Epithelial cell of esophagus (primary cell): ENCODE results near the gene LCA5L.

Experiments
- DNase-seq: peaks from one replicate; pipeline ENCODE4 v3.0.0; 2010; ENCODE audit warnings: low read depth
- H3K4me3 ChIP-seq: 2 replicates; pipeline ENCODE4 v1.5.1; 2011; ENCODE audit warnings: mild to moderate bottlenecking, low read length, control low read depth
- TF ChIP-seq, protein P1 (sequence below): IDR thresholded peaks from 2 replicates; pipeline ENCODE4 v1.5.1; 2011; ENCODE audit warnings: low read depth, mild to moderate bottlenecking, low read length, control low read depth, inconsistent platforms; ENCODE audit not compliant: insufficient read depth; ENCODE audit errors: missing control alignments

LCA5L gene

DNA sequence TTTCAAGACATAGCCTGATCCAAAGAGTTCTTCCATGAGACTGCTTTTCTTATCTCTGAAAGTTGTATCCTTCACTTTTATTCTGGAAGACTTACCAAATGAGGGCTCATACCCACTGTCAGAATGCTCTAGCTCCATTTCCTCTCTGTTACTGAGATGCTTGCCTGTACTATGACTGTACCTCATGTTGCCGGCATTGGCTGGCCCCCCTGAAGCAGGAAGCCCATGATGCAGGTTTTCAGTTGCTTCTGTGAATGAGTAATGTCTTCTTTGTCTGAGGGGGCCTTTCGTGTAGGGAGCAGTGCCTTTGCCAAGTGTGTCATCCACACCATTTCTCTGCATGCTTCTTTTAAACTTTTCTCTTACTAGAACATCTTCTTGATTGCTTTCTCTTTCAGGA is 39.5 kb downstream of the LCA5L start:
- no peak for DNase-seq
- H3K4me3 ChIP-seq = no peak overlapping the region
- TF ChIP-seq, protein P1, sequence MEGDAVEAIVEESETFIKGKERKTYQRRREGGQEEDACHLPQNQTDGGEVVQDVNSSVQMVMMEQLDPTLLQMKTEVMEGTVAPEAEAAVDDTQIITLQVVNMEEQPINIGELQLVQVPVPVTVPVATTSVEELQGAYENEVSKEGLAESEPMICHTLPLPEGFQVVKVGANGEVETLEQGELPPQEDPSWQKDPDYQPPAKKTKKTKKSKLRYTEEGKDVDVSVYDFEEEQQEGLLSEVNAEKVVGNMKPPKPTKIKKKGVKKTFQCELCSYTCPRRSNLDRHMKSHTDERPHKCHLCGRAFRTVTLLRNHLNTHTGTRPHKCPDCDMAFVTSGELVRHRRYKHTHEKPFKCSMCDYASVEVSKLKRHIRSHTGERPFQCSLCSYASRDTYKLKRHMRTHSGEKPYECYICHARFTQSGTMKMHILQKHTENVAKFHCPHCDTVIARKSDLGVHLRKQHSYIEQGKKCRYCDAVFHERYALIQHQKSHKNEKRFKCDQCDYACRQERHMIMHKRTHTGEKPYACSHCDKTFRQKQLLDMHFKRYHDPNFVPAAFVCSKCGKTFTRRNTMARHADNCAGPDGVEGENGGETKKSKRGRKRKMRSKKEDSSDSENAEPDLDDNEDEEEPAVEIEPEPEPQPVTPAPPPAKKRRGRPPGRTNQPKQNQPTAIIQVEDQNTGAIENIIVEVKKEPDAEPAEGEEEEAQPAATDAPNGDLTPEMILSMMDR = no peak

DNA sequence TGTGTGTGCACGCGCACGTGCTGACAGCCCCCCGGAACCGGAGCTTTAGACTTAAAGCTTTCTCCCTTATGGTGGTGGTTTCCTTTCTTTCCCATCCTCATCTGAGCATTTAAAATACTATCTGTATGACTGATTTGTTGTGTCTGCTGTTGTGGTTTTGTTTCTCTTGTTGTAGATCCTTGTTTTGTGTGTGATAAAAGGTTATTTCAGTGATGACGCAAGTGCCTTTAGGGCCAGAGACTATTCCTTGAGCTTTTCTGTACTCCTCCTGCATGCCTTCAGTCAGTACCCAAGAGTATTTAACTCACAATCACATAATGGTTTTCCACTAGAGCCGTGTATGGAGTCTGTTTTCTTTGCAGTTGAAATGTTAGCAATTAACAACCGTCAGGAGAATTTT is 45.4 kb downstream of the LCA5L start:
- DNase-seq = peak; percentile 34
- no peak overlapping the region for H3K4me3 ChIP-seq
- TF ChIP-seq, protein P1 = no peak

DNA sequence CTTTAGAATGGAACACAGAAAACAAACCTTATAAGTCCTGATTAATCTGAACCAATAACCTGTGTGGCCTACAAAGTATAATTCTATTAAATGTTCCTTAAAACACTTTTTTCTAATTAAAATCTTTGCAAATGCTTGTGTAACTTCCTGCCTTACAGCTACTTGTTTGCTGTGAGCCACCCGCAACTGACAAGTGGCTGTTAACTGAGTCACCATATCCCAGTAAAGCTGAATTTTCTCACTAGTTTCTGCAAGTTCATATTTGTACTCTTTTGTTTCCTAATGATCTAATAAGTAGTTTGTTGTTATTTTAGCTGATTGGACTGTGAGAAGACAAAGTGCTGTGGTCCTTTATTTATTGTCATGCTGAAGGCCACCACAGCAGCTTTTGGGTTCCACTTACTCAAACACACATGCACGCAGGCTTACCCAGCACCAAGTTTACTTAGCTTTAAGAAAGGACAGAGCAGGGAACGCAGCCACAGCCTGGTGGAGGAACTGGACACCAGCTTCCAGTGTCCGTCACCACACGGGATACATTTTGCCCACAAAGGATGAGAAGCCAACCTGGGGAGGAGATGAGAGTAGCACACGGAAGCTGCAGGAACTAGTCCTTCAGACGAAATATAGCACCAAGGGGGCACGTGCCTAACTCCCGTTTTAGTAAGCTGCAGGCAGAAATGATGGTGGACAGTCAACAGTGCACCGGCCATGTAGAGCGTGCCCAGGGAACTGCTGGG is 47.8 kb downstream of the LCA5L start:
- TF ChIP-seq, protein P1 = no peak
- peak; percentile 74 for DNase-seq
- no peak overlapping the region for H3K4me3 ChIP-seq

DNA sequence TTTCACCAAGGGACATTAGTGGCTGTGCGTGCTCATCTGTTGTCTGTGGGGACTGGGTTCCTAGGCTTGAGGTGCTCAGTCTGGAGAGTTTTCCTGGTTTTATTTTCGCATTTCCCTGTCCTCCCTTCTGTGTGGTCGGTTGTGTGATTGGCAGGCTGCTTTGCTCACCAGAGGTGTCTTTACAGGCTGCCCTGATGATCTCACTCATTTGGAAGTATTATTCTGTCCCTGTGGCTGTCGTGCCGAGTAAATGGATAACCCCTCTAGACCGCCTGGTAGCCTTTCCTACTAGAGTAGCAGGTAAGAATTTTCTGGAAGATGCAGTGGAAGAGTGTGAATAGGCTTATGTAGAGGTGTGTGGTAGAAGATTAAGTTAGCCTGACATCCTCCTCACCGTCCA is 52.6 kb downstream of the LCA5L start:
- H3K4me3 ChIP-seq = no peak overlapping the region
- DNase-seq = no peak
- TF ChIP-seq, protein P1 = no peak

DNA sequence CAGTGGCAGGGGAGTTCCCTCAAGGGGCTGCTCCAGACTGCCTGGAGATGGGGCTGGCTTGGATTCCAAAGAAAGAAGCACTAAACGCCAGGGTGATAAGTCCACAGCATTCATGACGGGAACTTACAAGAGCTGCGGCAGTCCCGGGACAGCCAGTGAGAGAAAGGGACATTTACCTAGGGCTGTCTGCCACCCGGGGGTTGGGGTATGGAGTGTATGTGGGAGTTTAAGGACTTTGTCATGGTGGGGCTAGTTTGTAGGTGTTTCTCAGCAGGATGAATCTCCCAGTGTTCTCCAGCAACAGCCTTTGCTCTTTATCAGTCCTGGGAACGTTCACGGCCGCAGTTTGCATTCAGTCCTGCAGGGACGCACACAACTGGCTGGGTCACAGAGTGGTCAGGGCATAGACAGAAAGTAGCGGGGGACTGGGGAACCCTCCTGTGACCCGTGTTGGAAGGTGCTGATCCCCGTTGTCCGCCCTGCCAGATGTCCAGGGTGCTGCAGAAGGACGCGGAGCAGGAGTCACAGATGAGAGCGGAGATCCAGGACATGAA is 55.3 kb downstream of the LCA5L start:
- TF ChIP-seq, protein P1 = no peak
- H3K4me3 ChIP-seq = no peak overlapping the region
- no peak for DNase-seq

DNA sequence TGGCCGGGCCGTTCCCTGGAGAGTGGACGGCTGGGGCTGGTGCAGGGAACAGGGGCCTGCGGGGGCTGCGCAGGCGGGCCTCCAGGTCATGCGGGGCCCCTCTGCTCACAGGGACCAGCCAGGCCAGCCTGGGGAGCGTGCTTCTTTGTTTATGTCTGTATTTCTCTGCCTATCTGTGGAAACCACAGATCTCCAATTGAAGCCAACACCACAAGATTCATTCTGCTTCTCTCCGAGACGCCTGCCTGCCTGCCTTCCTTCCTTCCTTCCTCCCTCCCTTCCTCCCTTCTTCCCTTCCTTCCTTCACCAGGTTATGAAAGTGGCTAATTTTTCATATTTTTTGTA is 56.8 kb downstream of the LCA5L start:
- DNase-seq = no peak
- peak overlapping the region; percentile 16 for H3K4me3 ChIP-seq
- TF ChIP-seq, protein P1 = no peak
